Peyer's patch (tissue), 4 donors: Measurements from ENCODE around the gene NRN1L.

Source experiments
- POLR2A ChIP-seq, 2 donors: fragments of 450-650 bp; IDR thresholded peaks; one replicate each; pipeline ENCODE4 v1.5.1; 2017; ENCODE audit warnings: antibody characterized with exemption in 2 of 2, mild to moderate bottlenecking in 2 of 2, moderate library complexity in 2 of 2
- TF ChIP-seq, protein P1 (sequence below), 6 experiments: fragments of 450-650 bp in 4 of 6; fragments of 200-600 bp in 2 of 6; sonication (generic) in 1 of 6; IDR thresholded peaks; one replicate each; pipeline ENCODE4 v1.5.1; 2017 to 2019; ENCODE audit warnings: antibody characterized with exemption in 6 of 6, mild to moderate bottlenecking in 3 of 6, moderate library complexity in 1 of 6

DNA sequence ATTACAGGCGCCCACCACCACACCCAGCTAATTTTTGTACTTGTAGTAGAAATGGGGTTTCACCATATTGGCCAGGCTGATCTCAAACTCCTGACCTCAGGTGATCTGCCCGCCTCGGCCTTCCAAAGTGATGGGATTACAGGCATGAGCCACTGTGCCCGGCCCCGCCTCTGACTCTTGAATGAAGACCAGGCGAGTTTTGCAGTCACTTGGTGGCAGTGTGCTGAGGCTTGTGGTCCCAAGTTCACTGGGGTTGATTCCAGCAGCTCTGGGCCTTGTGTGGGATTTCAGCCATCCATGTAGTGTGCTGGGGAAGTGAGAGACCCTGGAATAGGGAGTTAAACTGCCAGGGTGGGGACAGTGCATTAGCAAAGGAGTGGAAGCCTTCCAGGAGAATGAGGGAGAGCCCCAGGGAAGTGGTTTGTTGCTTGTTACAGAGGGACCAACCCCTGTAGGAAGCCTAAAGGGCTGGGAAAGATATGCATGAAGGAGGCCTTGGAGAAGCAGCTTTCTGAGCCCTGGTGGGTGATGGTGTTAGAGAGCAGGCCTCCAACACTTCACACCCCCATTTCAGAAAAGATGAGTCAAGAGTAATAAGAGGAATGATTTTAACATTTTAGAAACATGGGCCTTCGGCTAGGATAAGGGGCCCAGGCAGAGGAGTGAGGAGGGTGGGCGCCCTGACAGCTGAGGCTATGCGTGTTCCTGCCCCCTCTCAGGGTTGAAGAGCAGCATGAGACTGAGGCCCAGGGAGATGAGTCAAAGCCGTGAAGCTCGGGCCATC lies 22.9 kb downstream of the NRN1L start:
- TF ChIP-seq, protein P1, sequence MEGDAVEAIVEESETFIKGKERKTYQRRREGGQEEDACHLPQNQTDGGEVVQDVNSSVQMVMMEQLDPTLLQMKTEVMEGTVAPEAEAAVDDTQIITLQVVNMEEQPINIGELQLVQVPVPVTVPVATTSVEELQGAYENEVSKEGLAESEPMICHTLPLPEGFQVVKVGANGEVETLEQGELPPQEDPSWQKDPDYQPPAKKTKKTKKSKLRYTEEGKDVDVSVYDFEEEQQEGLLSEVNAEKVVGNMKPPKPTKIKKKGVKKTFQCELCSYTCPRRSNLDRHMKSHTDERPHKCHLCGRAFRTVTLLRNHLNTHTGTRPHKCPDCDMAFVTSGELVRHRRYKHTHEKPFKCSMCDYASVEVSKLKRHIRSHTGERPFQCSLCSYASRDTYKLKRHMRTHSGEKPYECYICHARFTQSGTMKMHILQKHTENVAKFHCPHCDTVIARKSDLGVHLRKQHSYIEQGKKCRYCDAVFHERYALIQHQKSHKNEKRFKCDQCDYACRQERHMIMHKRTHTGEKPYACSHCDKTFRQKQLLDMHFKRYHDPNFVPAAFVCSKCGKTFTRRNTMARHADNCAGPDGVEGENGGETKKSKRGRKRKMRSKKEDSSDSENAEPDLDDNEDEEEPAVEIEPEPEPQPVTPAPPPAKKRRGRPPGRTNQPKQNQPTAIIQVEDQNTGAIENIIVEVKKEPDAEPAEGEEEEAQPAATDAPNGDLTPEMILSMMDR (IDR thresholded peaks at IDR 0.05): no peak
- no peak for TF ChIP-seq POLR2A (IDR thresholded peaks at IDR 0.05)
